Measurements from ENCODE around the gene CPAMD8.

The CPAMD8 gene

DNA sequence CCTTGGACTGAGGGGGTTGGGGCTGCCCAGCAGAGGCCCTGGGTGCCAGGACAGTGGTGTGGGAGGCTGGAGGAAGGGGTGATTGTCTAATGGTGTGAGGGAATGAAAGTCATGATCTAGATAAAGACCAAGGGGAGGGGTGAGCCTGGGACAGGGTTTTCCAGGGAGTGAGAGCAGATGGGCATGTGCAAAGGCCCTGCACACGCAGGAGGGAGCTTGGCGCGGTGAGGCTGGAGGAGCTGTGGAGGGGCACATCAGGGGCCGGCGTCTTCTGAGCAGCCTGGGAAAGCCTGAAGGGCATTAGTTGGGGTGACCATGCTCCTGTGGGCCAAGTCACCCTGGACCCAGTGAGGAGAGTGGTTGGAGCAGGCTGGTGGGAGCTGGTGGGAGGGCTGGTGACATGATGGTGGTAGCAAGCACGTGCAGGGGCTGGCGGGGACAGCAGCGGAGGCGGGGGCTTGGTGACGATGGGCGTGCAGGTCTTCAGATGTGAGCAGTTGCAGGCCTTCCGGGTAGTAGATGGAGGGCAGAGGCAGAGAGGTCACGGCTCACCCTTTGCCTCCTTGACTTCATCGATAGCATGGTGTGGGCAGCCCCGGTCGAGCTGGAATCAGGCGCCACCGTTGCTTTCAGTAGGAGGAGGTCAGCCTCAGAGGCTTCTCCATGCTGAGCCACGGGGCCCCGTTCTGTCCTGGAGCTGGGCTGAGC is 158.0 kb downstream of the CPAMD8 start:
- DNase-seq, result no peak

DNA sequence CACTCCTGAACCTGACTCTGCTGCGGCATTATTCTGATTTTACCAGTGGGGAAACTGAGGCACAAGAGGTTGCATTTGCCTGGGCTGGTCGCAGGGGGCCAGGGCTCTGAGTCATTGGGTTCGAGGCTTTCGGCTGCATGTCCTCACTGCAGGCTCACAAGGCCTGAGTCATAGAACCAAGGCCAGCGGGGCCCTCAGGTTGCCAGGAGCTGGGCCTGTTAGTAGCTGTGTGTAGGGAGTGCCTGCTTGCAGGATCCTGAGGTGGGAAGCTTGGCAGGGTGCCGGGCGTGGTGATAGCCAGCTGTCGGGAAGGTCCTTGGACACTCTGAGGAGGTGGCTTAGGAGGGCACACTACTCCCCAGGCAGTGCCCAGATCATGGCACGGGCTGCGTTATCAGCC is 159.4 kb downstream of the CPAMD8 start:
- DNase-seq, result no peak

DNA sequence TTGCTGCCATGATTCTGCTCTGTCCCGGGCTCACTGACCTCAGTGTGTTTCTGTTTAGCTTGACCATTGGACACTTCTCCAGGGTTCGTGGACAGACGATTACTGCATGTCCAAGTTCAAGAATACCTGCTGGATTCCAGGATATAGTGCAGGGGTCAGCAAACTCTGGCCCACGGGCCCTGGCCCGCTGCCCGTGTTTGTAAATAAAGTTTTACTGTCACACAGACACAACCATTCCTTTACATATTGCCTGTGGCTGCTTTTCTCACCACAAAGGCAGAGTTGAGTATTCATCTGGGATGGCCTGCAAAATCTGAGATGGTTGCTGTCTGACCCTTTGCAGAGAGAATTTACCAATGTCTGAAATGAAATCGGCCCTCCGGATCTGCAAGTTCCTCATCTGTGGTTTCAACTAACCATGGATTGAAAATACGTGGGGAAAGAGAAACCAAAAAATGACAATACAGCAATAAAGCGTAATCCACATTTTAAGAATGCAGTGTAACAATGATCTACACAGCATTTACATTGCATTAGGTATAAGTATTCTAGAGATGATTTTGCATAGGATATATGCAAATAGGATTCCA is 163.7 kb downstream of the CPAMD8 start:
- no peak for DNase-seq

DNA sequence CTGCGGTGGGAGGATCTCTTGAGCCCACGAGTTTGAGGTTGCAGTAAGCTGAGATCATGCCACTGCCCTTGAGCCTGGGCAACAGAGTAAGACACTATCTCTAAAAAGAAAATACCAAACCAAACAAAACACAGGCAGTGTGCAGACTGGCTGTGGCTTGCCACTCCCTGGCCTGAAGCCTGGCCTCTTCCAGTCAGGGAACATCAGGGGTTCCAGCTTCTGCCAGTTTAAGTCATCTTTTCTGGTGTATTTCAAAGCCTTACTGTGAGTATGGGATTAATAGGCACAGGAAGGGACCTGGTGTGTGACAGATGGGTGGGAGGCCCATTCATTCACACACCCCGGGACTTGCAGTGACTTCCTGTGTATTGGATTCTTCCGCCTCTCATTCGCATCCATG is 164.8 kb downstream of the CPAMD8 start:
- DNase-seq, result no peak

DNA sequence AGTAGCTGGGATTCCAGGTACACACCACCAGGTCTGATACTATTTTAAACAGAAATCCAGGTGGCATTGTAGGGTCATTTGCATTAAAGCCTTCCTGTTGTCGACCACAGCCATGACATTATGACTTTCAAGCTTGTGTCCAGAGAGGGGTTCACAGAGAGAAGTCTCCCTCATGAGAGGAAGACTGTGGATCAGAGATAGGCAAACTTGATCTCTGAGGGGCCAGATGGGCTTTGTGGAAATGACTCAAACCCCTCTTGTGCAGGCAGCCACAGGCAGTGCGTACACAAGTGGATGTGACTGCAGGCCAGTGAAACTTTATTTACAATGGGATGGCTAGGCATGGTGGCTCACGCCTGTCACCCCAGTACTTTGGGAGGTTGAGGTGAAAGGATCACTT is 165.6 kb downstream of the CPAMD8 start:
- DNase-seq, result no peak

DNA sequence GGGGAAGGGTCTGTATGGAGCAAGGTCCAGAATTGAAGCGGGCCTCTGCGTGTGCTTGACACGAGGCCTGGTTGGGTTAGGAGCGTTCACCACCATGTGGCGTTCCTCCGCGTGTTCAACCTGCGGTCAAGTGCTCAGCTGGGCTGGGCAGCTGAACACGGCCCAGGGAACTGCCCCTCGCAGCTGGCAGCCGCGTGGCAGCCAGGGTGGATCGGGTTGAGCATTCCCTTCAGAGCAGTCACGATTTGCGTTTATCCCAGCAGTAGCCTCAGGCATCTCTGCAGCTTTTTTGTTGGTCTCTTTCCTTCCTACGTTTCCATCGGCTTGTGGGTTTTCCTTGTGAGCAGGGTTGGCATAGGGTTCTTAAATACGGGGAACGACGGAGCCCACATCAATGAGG is 166.5 kb downstream of the CPAMD8 start:
- DNase-seq, result no peak

DNA sequence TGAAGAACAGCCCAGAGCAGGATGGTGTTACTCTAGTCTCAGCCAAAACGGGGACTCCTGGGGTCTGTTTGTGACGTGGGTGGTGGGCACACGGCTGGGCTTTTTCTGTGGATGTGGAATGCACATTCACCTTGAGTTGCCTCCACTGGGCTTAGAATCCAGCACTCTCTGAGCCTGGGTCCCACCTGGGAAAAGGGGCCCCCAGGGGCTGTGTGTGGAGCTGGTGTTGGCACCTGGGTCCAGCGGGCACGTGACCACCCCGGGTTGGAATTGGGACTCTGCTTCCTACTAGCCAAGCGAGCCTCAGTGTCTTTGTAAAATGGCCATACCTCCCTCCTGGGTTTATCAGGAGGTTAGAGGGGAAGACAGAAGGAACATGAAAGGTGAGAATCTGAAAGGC is 167.0 kb downstream of the CPAMD8 start:
- no peak for DNase-seq

DNA sequence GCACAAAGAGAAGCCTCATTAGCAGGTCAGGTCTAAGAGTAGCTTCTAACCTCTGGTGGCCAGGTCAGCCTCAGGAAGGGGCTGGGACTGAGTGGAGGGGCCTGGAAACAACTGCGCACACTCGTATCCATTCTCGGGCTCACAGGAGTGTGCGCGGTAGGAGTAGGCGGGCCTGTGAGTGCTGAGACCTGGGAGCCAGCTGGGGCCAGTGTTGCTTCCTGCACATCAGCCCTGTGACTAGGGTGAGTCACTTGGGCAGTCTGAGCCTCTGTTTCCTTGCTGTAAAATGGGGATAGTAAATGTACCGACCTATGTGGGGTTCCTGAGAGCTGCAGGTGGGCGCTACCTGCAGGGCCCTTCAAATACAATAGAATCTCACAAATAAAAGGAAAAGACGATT is 170.5 kb downstream of the CPAMD8 start:
- no peak for DNase-seq

DNA sequence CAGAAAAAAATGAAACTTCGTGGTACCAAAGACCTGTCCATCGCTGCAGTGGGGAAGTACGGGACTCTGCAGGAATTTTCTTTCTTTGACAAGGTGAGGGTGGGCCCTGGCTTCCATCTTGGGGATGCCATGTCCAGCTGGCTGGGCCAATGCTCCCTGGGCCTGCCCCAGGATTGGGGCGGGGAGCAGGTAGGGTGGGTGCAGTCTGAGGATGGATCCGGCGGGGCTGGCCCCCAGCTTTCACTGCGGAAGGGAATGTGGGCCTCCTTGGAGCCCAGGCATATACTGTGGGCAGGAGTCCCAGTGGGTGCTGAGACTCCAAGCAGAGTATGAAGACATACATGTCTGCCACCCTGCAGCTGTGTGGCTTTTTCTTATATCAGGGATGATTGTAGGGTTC is 173.5 kb downstream of the CPAMD8 start:
- no peak for DNase-seq

DNA sequence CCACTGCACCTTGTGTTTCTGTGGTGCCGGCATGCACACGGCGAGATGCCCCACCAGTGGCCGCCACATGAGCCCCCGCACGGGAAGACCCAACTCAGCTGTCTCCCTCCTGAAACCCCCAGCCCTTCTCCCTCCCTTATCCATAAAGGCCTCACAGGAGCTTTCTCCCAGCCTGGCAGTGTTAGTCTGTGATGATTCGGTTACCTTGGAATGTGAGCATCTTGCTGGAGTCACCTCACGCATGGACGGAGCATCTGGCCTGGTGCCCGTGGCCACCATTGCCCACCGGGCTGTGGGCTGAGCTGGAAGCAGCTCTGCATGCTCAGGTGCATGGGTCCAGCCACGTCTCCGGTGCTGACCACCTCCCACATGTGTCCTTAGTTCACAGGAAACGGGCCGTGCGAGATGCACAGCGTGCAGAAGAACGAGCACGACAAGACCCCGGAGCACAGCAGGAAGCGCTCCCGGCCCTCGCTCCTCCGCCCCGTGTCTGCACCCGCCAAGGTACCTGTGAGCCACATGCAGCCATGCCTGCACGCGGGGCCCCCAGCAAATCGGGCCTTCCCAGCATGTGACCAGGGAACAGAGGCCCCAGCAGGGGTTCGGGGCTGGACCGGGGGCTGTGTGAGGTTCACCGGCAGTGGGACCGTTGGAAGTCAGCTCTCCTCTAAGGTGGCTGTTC is 175.4 kb downstream of the CPAMD8 start:
- no peak for DNase-seq

DNA sequence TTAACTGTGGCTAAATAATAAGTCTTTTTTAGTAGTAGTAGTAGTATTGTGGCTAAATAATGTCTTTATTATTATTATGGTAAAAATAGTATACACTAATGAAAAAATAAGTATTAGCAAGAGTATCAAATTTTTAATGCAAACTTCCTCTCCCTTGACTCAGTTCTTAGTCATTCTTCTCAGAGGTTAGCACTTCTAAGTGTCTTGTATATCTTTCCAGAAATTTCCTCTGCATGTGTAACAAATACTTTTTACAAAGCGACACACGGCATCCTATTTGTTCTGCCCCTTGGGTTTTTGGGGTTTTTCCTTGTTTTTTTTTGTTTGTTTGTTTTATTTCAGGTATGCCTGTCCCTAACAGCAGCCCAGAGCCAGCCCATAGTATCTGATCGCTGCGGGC is 176.5 kb downstream of the CPAMD8 start:
- DNase-seq, result no peak

DNA sequence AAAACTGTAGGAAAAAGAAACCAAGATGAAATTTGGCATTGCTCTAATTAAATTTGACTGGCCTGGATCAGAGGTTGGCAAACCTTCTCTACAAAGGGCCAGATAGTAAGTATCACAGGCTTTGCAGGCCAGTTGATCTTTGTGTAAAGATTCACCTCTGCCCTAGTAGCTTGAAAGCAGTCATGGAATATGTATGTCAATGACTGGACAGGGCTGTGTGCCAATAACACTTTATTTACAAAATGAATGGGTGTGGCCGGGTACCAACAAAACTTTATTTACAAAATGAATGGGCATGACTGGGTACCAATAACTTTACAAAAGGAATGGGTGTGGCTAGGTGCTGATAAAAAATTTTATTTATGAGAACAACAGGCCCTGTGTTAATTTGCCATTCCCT is 177.4 kb downstream of the CPAMD8 start:
- DNase-seq, result no peak

DNA sequence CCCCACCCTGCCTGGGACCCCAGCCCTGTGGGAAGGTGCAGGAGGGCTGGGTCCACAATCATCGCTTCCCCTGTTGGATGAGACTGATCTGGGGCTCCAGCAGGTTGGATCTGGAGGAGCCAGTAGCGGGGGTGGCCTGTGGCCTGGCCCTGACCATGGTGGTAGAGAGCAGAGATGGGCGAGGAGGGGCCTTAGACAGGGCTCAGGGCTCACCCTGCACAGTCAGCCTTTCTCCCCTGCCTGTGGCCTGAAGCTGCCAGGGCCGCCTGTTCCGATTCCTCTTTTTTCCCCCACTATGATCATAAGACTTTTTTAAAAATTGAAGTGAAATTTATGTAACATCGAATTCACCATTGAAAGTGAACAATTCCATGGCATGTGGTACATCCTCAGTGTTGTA is 179.2 kb downstream of the CPAMD8 start:
- DNase-seq, result no peak

DNA sequence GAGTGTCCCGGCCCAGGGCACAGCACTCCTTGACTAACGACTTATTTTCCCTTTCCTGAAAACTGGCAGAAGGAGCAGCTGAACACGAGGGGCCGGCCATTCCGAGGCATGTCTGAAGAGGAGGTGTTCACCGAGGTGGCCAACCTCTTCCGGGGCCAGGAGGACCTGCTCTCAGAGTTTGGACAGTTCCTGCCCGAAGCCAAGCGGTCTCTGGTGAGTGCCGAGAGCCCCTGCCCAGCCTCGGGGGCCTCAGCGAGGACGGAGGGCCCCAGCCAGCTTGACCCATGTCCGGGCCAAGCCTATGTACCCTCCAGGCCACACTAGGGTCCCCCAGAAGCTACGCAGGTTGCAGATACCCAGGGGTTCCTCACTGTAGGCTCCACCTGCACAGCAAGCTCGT is 179.7 kb downstream of the CPAMD8 start:
- no peak for DNase-seq

All from femur (tissue), 1 donor.